AG09309 (cell line): ENCODE measurements around the gene KCTD20.

ENCODE experiments used
- DNase-seq: peaks from one replicate; pipeline ENCODE4 v3.0.0-alpha.2; 2010; ENCODE audit warnings: low read depth
- H3K4me3 ChIP-seq: 2 replicates; pipeline ENCODE4 v1.5.1; 2011; ENCODE audit warnings: mild to moderate bottlenecking, low read depth, low read length, moderate library complexity; ENCODE audit not compliant: control insufficient read depth
- CTCF ChIP-seq: IDR thresholded peaks from 2 replicates; pipeline ENCODE4 v1.5.1; 2011; ENCODE audit warnings: mild to moderate bottlenecking, low read depth, low read length, inconsistent platforms; ENCODE audit not compliant: insufficient read depth, control insufficient read depth; ENCODE audit errors: missing control alignments

KCTD20 gene

DNA sequence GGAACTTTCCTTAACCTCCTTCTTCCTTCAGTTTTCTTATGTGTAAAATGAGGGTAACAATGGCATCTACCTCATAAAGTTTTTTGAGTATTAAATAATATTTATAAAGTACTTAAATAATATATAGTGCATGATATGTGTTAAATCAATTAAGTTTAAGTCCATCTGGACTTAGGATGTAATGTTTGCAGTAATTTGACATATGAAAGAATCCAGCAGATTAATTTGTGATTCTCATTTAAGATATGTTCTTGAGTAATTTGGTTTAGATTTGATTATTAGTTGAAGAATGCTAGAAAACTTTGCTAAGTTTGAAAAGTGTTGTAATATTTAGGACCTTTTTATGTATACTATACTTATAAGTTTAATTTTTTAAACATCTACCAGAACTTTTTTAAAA, 18.1 kb downstream of the KCTD20 start:
- no peak for DNase-seq
- no peak overlapping the region for H3K4me3 ChIP-seq
- no peak for TF ChIP-seq CTCF

- no peak for TF ChIP-seq CTCF
These were observed 18.8 kb downstream of the KCTD20 start for GRCh38 chr6:36461646-36462045.

DNA sequence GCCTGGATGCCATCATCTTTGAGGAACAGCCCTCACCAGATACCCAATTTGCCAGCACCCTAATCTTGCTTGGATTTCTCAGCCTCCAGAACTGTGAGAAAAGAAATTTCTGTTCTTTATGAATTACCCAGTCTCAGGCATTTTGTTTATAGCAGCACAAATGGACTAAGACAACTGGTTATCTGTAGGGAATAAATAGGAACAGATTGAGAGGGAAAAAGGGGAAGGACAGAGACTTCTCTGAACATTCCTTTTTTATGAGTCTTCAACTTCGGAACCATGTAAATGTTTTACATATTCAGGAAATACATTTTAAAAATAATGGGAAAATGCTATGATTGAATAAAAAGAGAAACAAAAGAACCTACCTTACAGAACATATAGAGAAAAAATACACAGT, 20.9 kb downstream of the KCTD20 start:
- peak; percentile 34 for DNase-seq
- TF ChIP-seq CTCF = no peak

More at GRCh38 chr6:36461646-36462045, 18.8 kb downstream of the KCTD20 start:
- H3K4me3 ChIP-seq = no peak overlapping the region
- no peak for DNase-seq

DNA sequence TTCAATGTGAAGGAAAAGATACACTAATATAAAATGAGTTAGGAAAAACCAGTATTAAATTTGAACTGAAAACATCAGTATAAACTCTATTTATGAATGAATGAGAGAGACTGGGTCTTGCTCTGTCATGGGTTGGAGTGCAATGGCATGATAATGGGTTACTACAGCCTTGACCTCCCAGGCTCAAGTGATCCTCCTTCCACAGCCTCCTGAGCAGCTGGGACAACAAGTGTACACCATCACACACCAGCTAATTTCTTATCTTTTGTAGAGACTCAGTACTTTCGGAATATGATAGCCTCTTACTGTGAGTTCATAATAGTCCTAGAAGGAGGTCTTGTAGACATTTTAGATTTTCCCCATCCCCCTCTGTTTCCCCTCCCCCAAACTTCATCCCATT, 21.4 kb downstream of the KCTD20 start:
- TF ChIP-seq CTCF = no peak
- no peak for DNase-seq
- no peak overlapping the region for H3K4me3 ChIP-seq

More for the DNA sequence above, 20.9 kb downstream of the KCTD20 start:
- H3K4me3 ChIP-seq = no peak overlapping the region

GRCh38 chr6:36467625-36468024, 24.8 kb downstream of the KCTD20 start:
- no peak for TF ChIP-seq CTCF
- no peak overlapping the region for H3K4me3 ChIP-seq
- no peak for DNase-seq

DNA sequence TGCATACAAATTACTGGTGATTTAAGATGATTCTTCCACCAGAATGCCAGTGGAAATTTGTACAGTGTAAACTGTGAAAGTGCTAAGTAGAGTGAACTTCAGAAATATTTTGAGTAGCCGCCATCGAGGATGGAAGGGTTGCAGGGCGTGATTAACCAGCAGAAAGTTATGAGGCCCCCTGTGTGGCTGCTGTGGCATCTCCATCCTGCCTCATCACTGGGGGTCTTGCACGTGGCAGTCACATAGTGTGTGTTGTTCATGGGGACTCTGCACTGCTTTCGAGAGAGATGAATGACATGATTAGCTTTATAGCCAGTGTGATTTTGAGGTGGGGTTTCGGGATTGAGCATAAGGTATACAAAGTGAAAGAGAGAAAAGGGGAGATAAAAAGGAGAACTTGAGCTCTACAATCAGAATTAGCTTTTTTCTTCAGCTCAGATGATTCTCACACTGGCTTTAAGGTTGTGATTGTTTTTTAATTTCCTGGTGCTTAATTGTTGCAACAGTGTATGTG, 26.4 kb downstream of the KCTD20 start:
- TF ChIP-seq CTCF = no peak
- no peak for DNase-seq
- H3K4me3 ChIP-seq = no peak overlapping the region

DNA sequence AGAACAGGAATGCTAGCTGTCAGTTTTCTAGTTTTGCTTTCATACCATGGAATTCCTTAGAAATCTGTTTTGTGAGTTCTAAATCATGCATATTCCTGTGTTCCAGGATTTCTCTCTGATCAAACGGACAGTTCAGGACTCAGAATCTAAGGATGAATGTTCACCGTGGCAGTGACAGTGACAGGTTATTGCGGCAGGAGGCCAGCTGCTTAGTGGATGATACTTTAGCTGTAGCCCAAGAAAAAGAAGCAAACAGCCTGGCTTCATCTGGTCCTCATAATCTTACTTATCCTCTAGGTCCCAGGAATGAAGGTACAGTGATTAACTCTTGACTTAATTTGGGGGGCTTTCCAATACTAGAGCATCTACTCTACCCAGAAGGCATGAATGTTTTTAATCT, 27.1 kb downstream of the KCTD20 start:
- TF ChIP-seq CTCF = no peak
- DNase-seq = no peak
- H3K4me3 ChIP-seq = no peak overlapping the region
